Uterus (tissue), 2 donors: ENCODE data around the gene GSTA2.

Experiments used
- CTCF ChIP-seq, 4 experiments: fragments of 200-600 bp in 2 of 4; fragments of 450-650 bp in 2 of 4; sonication (generic) in 2 of 4; IDR thresholded peaks; one replicate each; pipeline ENCODE4 v1.5.1; 2016 to 2019; ENCODE audit warnings: antibody characterized with exemption in 4 of 4, mild to moderate bottlenecking in 2 of 4, moderate library complexity in 1 of 4
- POLR2A ChIP-seq, 2 donors: fragments of 450-650 bp; IDR thresholded peaks; one replicate each; pipeline ENCODE4 v1.6.1; 2016; ENCODE audit warnings: antibody characterized with exemption in 2 of 2, mild to moderate bottlenecking in 1 of 2, moderate library complexity in 1 of 2

- TF ChIP-seq CTCF (IDR thresholded peaks at IDR 0.05) (no peak), POLR2A (IDR thresholded peaks at IDR 0.05) (no peak)
Observed at GRCh38 chr6:52754443-52754842, 8.8 kb downstream of the GSTA2 start.
